IMR-90 (cell line): Measurements from ENCODE around the gene SLC27A2.

Source experiments
- BHLHE40 ChIP-seq: fragments of 150-350 bp; IDR thresholded peaks from 2 replicates; pipeline ENCODE4 v1.6.1; 2016; ENCODE audit warnings: mild to moderate bottlenecking, low read depth, low read length
- CEBPB ChIP-seq: IDR thresholded peaks from 2 replicates; pipeline ENCODE4 v1.6.1; 2012; ENCODE audit warnings: low read depth, low read length, improper control_type of control experiment
- CHD1 ChIP-seq: IDR thresholded peaks from 2 replicates; pipeline ENCODE4 v1.6.1; 2012; ENCODE audit warnings: low read depth, low read length, improper control_type of control experiment
- MAZ ChIP-seq: IDR thresholded peaks from 2 replicates; pipeline ENCODE4 v1.6.1; 2012; ENCODE audit warnings: low read depth, mild to moderate bottlenecking, low read length, improper control_type of control experiment, moderate library complexity, borderline replicate concordance
- MXI1 ChIP-seq: IDR thresholded peaks from 2 replicates; pipeline ENCODE4 v1.6.1; 2012; ENCODE audit warnings: low read depth, mild to moderate bottlenecking, low read length, moderate library complexity, borderline replicate concordance
- POLR2A ChIP-seq: IDR thresholded peaks from 2 replicates; pipeline ENCODE4 v1.6.1; 2012; ENCODE audit warnings: mild to moderate bottlenecking, low read depth, low read length
- RAD21 ChIP-seq: IDR thresholded peaks from 2 replicates; pipeline ENCODE4 v1.6.1; 2012; ENCODE audit warnings: low read length, improper control_type of control experiment
- RCOR1 ChIP-seq: IDR thresholded peaks from 2 replicates; pipeline ENCODE4 v1.6.1; 2012; ENCODE audit warnings: mild to moderate bottlenecking, low read length, improper control_type of control experiment; ENCODE audit not compliant: insufficient replicate concordance
- RFX5 ChIP-seq: IDR thresholded peaks from 2 replicates; pipeline ENCODE4 v1.8.0; 2012; ENCODE audit warnings: low read depth, mild to moderate bottlenecking, low read length, moderate library complexity
- TF ChIP-seq, protein P1 (sequence below): conservative IDR thresholded peaks from 2 replicates; pipeline ENCODE4 v1.5.1; 2012; ENCODE audit warnings: mild to moderate bottlenecking, low read depth, low read length, improper control_type of control experiment
- TF ChIP-seq, protein P2 (sequence below): fragments of 150-350 bp; IDR thresholded peaks from 2 replicates; pipeline ENCODE4 v1.6.1; 2017; ENCODE audit warnings: mild to moderate bottlenecking, antibody characterized with exemption, low read length, low read depth

DNA sequence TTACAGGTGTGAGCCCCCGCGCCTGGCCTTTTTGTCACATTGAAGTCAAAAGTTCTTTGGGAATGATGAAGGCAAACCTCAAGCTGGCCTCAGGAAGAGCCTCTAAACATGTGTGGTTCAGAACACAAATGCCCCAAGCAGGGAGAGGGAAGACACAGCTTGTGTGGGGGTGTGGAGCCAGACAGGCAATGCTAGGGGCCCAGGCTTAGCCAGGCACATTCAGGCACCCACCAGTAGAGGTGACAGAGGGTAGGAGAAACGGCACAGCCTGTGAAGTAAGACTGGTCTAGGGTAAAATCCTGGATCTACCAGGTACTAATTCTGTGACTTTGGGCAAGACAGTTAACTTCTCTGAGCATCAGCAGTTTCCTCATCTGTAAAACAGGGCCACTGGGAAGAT lies 80.0 kb downstream of the SLC27A2 start:
- TF ChIP-seq POLR2A, result no peak
- TF ChIP-seq, protein P1, sequence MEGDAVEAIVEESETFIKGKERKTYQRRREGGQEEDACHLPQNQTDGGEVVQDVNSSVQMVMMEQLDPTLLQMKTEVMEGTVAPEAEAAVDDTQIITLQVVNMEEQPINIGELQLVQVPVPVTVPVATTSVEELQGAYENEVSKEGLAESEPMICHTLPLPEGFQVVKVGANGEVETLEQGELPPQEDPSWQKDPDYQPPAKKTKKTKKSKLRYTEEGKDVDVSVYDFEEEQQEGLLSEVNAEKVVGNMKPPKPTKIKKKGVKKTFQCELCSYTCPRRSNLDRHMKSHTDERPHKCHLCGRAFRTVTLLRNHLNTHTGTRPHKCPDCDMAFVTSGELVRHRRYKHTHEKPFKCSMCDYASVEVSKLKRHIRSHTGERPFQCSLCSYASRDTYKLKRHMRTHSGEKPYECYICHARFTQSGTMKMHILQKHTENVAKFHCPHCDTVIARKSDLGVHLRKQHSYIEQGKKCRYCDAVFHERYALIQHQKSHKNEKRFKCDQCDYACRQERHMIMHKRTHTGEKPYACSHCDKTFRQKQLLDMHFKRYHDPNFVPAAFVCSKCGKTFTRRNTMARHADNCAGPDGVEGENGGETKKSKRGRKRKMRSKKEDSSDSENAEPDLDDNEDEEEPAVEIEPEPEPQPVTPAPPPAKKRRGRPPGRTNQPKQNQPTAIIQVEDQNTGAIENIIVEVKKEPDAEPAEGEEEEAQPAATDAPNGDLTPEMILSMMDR, result no peak
- no peak for TF ChIP-seq BHLHE40
- no peak for TF ChIP-seq RCOR1
- TF ChIP-seq CEBPB, result no peak
- no peak for TF ChIP-seq MAZ
- no peak for TF ChIP-seq CHD1
- TF ChIP-seq, protein P2, sequence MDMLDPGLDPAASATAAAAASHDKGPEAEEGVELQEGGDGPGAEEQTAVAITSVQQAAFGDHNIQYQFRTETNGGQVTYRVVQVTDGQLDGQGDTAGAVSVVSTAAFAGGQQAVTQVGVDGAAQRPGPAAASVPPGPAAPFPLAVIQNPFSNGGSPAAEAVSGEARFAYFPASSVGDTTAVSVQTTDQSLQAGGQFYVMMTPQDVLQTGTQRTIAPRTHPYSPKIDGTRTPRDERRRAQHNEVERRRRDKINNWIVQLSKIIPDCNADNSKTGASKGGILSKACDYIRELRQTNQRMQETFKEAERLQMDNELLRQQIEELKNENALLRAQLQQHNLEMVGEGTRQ, result no peak
- TF ChIP-seq RFX5, result no peak
- no peak for TF ChIP-seq MXI1
- TF ChIP-seq RAD21, result no peak
